GM12874 (cell line): ENCODE data around the gene ELN.

Source experiments
- TF ChIP-seq, protein P1 (sequence below): IDR thresholded peaks from 2 replicates; pipeline ENCODE4 v1.5.1; 2011; ENCODE audit warnings: low read depth, mild to moderate bottlenecking, control low read depth, low read length, moderate library complexity; ENCODE audit not compliant: insufficient read depth

Gene ELN

GRCh38 chr7:73994761-73995160 is 33.2 kb upstream of the ELN start:
- TF ChIP-seq, protein P1, sequence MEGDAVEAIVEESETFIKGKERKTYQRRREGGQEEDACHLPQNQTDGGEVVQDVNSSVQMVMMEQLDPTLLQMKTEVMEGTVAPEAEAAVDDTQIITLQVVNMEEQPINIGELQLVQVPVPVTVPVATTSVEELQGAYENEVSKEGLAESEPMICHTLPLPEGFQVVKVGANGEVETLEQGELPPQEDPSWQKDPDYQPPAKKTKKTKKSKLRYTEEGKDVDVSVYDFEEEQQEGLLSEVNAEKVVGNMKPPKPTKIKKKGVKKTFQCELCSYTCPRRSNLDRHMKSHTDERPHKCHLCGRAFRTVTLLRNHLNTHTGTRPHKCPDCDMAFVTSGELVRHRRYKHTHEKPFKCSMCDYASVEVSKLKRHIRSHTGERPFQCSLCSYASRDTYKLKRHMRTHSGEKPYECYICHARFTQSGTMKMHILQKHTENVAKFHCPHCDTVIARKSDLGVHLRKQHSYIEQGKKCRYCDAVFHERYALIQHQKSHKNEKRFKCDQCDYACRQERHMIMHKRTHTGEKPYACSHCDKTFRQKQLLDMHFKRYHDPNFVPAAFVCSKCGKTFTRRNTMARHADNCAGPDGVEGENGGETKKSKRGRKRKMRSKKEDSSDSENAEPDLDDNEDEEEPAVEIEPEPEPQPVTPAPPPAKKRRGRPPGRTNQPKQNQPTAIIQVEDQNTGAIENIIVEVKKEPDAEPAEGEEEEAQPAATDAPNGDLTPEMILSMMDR: no peak

GRCh38 chr7:73995330-73995729 is 32.6 kb upstream of the ELN start:
- TF ChIP-seq, protein P1: no peak

GRCh38 chr7:73995821-73996511 is 32.0 kb upstream of the ELN start:
- TF ChIP-seq, protein P1: no peak

DNA sequence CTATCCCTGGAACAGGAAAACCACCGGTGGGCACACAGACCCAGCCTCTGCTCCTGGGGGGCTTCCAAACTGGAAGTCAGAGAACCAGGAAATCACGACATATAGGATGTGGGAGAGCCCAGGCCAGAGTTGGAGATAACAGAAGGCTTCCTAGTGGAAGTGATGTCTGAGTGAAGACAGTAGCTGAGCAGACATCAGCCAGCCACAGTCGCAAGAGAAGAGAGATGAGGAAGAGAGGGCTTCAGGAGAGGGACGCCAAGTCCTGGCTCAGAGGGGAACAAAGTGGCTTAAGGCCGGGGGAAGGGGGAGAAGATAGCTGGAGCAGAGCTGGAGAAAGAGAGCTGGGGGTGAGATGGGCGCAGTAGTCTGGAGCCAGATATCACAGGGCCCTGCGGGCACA is 30.9 kb upstream of the ELN start:
- TF ChIP-seq, protein P1: no peak

DNA sequence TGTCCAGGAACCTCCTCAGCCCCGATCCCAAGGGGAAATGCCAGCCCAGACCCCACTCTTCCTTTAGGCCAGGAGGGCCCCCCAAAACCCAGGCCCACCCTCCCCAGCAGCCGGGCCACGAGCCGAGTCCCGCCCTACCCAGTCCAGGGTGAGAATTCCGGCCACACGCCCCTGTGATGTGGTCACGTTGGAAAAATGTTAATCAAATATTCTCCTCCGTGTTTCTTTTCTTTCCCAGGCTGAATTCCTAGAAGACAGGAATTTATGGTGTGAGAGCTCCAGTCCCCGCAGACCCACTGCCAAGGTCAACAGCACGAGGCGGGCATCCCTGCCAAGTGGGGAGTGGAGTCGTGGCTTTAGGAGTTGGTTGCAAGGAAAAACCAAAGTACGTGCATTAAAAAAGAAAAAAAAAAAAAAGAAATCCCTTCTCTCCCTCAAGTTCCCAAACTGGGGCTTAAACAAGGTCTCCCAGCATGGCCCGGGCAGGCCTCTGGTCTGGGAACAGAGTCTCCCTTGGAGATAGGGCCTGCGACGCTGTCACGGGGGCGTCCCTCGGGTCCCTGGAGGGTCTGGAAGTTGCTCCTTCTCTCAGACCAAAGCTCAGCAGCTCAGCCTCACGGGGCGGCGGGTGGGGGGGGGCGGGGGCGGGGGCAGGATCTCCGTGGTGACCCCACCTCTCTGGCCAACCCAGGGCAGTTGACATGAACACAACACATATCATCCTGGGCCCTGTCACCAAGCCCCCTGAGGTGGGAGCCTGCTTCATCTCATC is 28.1 kb upstream of the ELN start:
- TF ChIP-seq, protein P1: no peak

DNA sequence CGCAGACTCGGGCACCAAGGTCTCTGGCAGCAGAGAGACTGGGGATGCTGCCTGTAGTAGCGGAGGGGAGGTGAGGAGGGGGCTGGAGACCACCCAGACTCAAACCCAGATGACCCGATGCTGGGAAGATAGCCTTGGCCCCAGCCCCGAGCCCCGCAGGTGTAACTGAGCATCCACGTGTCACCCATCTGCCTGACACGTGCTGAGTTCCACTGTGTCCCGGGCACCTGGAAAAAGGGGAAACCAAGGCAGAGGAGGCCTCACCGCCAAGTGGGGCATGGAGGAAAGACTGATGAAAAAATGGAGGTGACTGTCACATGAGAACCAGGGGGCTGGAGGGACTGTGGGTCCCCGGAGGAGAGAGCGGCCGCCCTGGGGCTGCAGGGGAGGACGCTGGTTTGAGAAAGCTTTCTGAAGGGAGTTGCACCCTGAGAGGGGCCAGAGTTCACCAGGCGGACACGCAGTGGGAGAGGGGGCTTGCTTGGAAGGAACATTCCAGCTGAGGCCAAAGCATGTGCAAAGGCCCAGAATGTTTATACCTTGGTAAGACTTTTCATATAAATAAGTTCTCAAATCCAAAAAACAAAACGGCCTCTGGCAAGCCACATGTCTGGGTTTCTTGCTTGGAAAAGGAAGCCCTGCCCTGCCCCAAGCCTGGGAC is 27.4 kb upstream of the ELN start:
- TF ChIP-seq, protein P1: no peak

GRCh38 chr7:74001150-74001494 is 26.9 kb upstream of the ELN start:
- TF ChIP-seq, protein P1: no peak
